ENCODE measurements around the gene SLC5A4.

SLC5A4 gene

GRCh38 chr22:32232191-32232830 is 22.8 kb downstream of the SLC5A4 start:
- FAIRE-seq, result no peak

GRCh38 chr22:32226326-32227104 is 28.6 kb downstream of the SLC5A4 start:
- FAIRE-seq, result no peak

- FAIRE-seq, result no peak
Observed at GRCh38 chr22:32222991-32223390, 32.2 kb downstream of the SLC5A4 start.

GRCh38 chr22:32219026-32219425 is 36.1 kb downstream of the SLC5A4 start:
- no peak for FAIRE-seq

GRCh38 chr22:32218470-32218869 is 36.7 kb downstream of the SLC5A4 start:
- no peak for FAIRE-seq

- no peak for FAIRE-seq
Observed at GRCh38 chr22:32217465-32217864, 37.7 kb downstream of the SLC5A4 start.

- FAIRE-seq, result no peak
Observed at GRCh38 chr22:32216911-32217310, 38.2 kb downstream of the SLC5A4 start.

- FAIRE-seq, result no peak
Observed at GRCh38 chr22:32211011-32211410, 44.1 kb downstream of the SLC5A4 start.

GRCh38 chr22:32208681-32209080 is 46.5 kb downstream of the SLC5A4 start:
- FAIRE-seq, result no peak

- FAIRE-seq, result no peak
Observed at GRCh38 chr22:32207971-32208480, 47.1 kb downstream of the SLC5A4 start.

- no peak for FAIRE-seq
Observed at GRCh38 chr22:32206774-32207758, 48.1 kb downstream of the SLC5A4 start.

- no peak for FAIRE-seq
Observed at GRCh38 chr22:32205974-32206773, 49.0 kb downstream of the SLC5A4 start.

GRCh38 chr22:32204856-32205722 is 50.1 kb downstream of the SLC5A4 start, which contains the start of gene RFPL2:
RFPL2 (minus strand) TSS chr22:32205073; CDS start chr22:32202451, 2,622 bp downstream.
- FAIRE-seq, result no peak

GRCh38 chr22:32204040-32204855 is 50.9 kb downstream of the SLC5A4 start:
- FAIRE-seq, result no peak

- FAIRE-seq, result no peak
Observed at GRCh38 chr22:32203181-32204039, 51.7 kb downstream of the SLC5A4 start.

GRCh38 chr22:32202539-32203180 is 52.5 kb downstream of the SLC5A4 start:
- no peak for FAIRE-seq

GRCh38 chr22:32202161-32202538 is 53.0 kb downstream of the SLC5A4 start:
- no peak for FAIRE-seq

GRCh38 chr22:32200752-32201151 is 54.4 kb downstream of the SLC5A4 start:
- FAIRE-seq, result no peak
